Measurements from ENCODE around the gene EMILIN3.

EMILIN3 gene

DNA sequence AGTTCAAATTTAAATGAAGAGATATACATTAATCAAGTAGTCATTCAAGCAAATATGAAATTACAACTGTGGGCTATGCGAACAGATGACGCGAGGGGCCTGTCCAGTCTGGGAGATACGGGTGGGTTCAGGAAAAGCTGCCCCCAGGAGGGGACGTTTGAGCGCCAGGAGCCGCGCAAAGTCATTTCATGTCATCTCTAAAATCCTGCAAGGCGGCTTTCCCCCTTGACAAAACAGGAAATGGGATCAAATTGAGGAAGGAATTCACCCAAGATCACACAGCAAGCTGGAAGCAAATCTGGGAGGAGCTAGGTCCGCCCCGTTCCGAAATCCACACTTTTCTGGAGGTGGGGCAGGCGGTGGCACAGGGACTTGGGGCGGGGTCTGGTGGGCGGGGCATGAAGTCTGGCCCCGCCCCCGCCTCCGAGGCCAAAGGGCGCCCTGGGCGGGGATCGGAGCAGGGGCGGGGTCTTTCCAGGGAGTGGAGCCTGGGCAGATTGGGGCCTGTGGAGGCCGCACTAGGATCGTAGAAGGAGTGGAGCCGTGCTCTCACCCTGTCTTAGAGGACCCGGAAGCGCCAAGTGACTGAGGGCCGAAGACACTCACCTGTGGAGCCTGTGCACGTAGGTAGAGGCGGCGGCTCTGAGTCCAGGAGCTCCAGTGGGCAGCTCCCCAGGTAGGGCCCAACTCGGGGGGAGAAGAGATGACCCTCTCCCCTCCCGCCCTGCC, 26.1 kb downstream of the EMILIN3 start, which contains the start of gene LPIN3 (continued):
- TF ChIP-seq, protein P1, sequence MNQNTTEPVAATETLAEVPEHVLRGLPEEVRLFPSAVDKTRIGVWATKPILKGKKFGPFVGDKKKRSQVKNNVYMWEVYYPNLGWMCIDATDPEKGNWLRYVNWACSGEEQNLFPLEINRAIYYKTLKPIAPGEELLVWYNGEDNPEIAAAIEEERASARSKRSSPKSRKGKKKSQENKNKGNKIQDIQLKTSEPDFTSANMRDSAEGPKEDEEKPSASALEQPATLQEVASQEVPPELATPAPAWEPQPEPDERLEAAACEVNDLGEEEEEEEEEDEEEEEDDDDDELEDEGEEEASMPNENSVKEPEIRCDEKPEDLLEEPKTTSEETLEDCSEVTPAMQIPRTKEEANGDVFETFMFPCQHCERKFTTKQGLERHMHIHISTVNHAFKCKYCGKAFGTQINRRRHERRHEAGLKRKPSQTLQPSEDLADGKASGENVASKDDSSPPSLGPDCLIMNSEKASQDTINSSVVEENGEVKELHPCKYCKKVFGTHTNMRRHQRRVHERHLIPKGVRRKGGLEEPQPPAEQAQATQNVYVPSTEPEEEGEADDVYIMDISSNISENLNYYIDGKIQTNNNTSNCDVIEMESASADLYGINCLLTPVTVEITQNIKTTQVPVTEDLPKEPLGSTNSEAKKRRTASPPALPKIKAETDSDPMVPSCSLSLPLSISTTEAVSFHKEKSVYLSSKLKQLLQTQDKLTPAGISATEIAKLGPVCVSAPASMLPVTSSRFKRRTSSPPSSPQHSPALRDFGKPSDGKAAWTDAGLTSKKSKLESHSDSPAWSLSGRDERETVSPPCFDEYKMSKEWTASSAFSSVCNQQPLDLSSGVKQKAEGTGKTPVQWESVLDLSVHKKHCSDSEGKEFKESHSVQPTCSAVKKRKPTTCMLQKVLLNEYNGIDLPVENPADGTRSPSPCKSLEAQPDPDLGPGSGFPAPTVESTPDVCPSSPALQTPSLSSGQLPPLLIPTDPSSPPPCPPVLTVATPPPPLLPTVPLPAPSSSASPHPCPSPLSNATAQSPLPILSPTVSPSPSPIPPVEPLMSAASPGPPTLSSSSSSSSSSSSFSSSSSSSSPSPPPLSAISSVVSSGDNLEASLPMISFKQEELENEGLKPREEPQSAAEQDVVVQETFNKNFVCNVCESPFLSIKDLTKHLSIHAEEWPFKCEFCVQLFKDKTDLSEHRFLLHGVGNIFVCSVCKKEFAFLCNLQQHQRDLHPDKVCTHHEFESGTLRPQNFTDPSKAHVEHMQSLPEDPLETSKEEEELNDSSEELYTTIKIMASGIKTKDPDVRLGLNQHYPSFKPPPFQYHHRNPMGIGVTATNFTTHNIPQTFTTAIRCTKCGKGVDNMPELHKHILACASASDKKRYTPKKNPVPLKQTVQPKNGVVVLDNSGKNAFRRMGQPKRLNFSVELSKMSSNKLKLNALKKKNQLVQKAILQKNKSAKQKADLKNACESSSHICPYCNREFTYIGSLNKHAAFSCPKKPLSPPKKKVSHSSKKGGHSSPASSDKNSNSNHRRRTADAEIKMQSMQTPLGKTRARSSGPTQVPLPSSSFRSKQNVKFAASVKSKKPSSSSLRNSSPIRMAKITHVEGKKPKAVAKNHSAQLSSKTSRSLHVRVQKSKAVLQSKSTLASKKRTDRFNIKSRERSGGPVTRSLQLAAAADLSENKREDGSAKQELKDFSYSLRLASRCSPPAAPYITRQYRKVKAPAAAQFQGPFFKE (tag by site-specific recombination; IDR thresholded peaks at IDR 0.05; ENCODE audit: borderline replicate concordance), result no peak
- TF ChIP-seq ZNF561 (tag by site-specific recombination; IDR thresholded peaks at IDR 0.05; ENCODE audit: borderline replicate concordance), result peak; percentile 67; the same call in 1 of the 2 replicates
- no peak for TF ChIP-seq HOXA7 (CRISPR knock-in tag; IDR thresholded peaks at IDR 0.05; ENCODE audit: borderline replicate concordance)
- TF ChIP-seq ZNF2 (tag by site-specific recombination; IDR thresholded peaks at IDR 0.05), result no peak
- TF ChIP-seq, protein P2, sequence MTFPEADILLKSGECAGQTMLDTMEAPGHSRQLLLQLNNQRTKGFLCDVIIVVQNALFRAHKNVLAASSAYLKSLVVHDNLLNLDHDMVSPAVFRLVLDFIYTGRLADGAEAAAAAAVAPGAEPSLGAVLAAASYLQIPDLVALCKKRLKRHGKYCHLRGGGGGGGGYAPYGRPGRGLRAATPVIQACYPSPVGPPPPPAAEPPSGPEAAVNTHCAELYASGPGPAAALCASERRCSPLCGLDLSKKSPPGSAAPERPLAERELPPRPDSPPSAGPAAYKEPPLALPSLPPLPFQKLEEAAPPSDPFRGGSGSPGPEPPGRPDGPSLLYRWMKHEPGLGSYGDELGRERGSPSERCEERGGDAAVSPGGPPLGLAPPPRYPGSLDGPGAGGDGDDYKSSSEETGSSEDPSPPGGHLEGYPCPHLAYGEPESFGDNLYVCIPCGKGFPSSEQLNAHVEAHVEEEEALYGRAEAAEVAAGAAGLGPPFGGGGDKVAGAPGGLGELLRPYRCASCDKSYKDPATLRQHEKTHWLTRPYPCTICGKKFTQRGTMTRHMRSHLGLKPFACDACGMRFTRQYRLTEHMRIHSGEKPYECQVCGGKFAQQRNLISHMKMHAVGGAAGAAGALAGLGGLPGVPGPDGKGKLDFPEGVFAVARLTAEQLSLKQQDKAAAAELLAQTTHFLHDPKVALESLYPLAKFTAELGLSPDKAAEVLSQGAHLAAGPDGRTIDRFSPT (tag by site-specific recombination; IDR thresholded peaks at IDR 0.05), result peak; percentile 43
- TF ChIP-seq ZFP3 (tag by site-specific recombination; IDR thresholded peaks at IDR 0.05; ENCODE audit: low read depth), result no peak
- no peak for TF ChIP-seq ZNF623 (tag by site-specific recombination; IDR thresholded peaks at IDR 0.05)
- no peak for TF ChIP-seq ZNF354C (tag by site-specific recombination; IDR thresholded peaks at IDR 0.05; ENCODE audit: borderline replicate concordance, low read depth)
- TF ChIP-seq ZNF239 (tag by site-specific recombination; IDR thresholded peaks at IDR 0.05), result no peak
- TF ChIP-seq GLIS2 (tag by site-specific recombination; IDR thresholded peaks at IDR 0.05), result no peak
- peak; percentile 38; the same call in 1 of the 2 replicates for TF ChIP-seq ZBTB17 (tag by site-specific recombination; IDR thresholded peaks at IDR 0.05)
- TF ChIP-seq WT1 (tag by site-specific recombination; IDR thresholded peaks at IDR 0.05), result no peak
- TF ChIP-seq SCRT1 (tag by site-specific recombination; IDR thresholded peaks at IDR 0.05; ENCODE audit: borderline replicate concordance), result peak; percentile 94
- no peak for TF ChIP-seq OSR2 (tag by site-specific recombination; IDR thresholded peaks at IDR 0.05)
- TF ChIP-seq, protein P3, sequence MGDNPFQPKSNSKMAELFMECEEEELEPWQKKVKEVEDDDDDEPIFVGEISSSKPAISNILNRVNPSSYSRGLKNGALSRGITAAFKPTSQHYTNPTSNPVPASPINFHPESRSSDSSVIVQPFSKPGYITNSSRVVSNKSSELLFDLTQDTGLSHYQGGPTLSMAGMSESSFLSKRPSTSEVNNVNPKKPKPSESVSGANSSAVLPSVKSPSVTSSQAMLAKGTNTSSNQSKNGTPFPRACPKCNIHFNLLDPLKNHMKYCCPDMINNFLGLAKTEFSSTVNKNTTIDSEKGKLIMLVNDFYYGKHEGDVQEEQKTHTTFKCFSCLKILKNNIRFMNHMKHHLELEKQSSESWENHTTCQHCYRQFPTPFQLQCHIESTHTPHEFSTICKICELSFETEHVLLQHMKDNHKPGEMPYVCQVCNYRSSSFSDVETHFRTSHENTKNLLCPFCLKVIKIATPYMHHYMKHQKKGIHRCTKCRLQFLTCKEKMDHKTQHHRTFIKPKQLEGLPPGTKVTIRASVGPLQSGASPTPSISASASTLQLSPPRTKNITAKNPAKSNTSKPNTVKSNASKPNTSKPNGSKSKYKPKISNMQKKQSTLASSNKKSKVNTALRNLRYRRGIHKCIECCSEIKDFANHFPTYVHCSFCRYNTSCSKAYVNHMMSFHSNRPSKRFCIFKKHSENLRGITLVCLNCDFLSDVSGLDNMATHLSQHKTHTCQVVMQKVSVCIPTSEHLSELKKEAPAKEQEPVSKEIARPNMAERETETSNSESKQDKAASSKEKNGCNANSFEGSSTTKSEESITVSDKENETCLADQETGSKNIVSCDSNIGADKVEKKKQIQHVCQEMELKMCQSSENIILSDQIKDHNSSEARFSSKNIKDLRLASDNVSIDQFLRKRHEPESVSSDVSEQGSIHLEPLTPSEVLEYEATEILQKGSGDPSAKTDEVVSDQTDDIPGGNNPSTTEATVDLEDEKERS (tag by site-specific recombination; IDR thresholded peaks at IDR 0.05), result no peak
- TF ChIP-seq BCL11A (tag by site-specific recombination; IDR thresholded peaks at IDR 0.05; ENCODE audit: low read depth), result no peak
- TF ChIP-seq ZFP41 (tag by site-specific recombination; IDR thresholded peaks at IDR 0.05; ENCODE audit: borderline replicate concordance), result no peak
- TF ChIP-seq IKZF3 (tag by site-specific recombination; IDR thresholded peaks at IDR 0.05), result no peak
- no peak for TF ChIP-seq ZNF544 (tag by site-specific recombination; IDR thresholded peaks at IDR 0.05)
- no peak for TF ChIP-seq ZNF610 (tag by site-specific recombination; IDR thresholded peaks at IDR 0.05; ENCODE audit: borderline replicate concordance)
- TF ChIP-seq, protein P4, sequence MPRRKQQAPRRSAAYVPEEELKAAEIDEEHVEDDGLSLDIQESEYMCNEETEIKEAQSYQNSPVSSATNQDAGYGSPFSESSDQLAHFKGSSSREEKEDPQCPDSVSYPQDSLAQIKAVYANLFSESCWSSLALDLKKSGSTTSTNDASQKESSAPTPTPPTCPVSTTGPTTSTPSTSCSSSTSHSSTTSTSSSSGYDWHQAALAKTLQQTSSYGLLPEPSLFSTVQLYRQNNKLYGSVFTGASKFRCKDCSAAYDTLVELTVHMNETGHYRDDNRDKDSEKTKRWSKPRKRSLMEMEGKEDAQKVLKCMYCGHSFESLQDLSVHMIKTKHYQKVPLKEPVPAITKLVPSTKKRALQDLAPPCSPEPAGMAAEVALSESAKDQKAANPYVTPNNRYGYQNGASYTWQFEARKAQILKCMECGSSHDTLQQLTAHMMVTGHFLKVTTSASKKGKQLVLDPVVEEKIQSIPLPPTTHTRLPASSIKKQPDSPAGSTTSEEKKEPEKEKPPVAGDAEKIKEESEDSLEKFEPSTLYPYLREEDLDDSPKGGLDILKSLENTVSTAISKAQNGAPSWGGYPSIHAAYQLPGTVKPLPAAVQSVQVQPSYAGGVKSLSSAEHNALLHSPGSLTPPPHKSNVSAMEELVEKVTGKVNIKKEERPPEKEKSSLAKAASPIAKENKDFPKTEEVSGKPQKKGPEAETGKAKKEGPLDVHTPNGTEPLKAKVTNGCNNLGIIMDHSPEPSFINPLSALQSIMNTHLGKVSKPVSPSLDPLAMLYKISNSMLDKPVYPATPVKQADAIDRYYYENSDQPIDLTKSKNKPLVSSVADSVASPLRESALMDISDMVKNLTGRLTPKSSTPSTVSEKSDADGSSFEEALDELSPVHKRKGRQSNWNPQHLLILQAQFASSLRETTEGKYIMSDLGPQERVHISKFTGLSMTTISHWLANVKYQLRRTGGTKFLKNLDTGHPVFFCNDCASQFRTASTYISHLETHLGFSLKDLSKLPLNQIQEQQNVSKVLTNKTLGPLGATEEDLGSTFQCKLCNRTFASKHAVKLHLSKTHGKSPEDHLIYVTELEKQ (tag by site-specific recombination; IDR thresholded peaks at IDR 0.05; ENCODE audit: borderline replicate concordance), result no peak
- peak; percentile 52; the same call in 1 of the 2 replicates for TF ChIP-seq ZXDB (tag by site-specific recombination; IDR thresholded peaks at IDR 0.05)
- no peak for TF ChIP-seq ZNF146 (tag by site-specific recombination; IDR thresholded peaks at IDR 0.05)
